PC-9 (cell line): Measurements from ENCODE around the gene ZNF580. TPM values are rescaled to one million over a fixed set of nuclear protein-coding genes. Genes with fewer than 3 reads are reported as not detected.

Experiments
- BruUV-seq: library from RNA; stranded (reverse); fragments of 400-500 nt; replicated peaks from 2 replicates; lab custom pipeline; 2021; lab: Mats Ljungman, UMichigan
- CTCF ChIA-PET: fragments of 300-600 bp; sonication (Branson Sonifier 250); formaldehyde crosslinking; loops from one replicate; lab custom pipeline; 2022; ENCODE audit warnings: antibody characterized with exemption; lab: Charles Lee
- POLR2A ChIA-PET: fragments of 300-600 bp; sonication (Branson Sonifier 250); formaldehyde crosslinking; loops from one replicate; lab custom pipeline; 2022; ENCODE audit warnings: antibody characterized with exemption; ENCODE audit not compliant: unreplicated experiment; lab: Charles Lee
- DNase-seq, 2 experiments: peaks; one replicate each; pipeline versions ENCODE4 v3.0.0 to v3.0.0-alpha.2; 2015 to 2022; ENCODE audit warnings: mixed read lengths in 1 of 2
- H2AFZ ChIP-seq: fragments of 200-600 bp; sonication (generic); 2 replicates; pipeline ENCODE4 v1.8.1; 2017; ENCODE audit warnings: antibody characterized with exemption
- H3F3A ChIP-seq: fragments of 200-600 bp; sonication (generic); 2 replicates; pipeline ENCODE4 v1.8.1; 2017; ENCODE audit warnings: antibody characterized with exemption, mild to moderate bottlenecking, low read depth; ENCODE audit not compliant: insufficient read depth
- H3K27ac ChIP-seq: fragments of 200-600 bp; sonication (generic); 2 replicates; pipeline ENCODE4 v1.6.1; 2016; ENCODE audit warnings: mixed run types
- H3K27me3 ChIP-seq: fragments of 200-600 bp; sonication (generic); 2 replicates; pipeline ENCODE4 v1.6.1; 2016; ENCODE audit warnings: low read depth, mixed run types; ENCODE audit not compliant: insufficient read depth
- H3K36me3 ChIP-seq: fragments of 200-600 bp; sonication (generic); 2 replicates; pipeline ENCODE4 v1.6.1; 2016; ENCODE audit warnings: low read depth, mixed run types
- H3K4me1 ChIP-seq: fragments of 200-600 bp; sonication (generic); replicated peaks from 2 replicates; pipeline ENCODE4 v1.6.1; 2016; ENCODE audit warnings: mixed run types; ENCODE audit not compliant: insufficient read depth
- H3K4me2 ChIP-seq: fragments of 200-600 bp; sonication (generic); 2 replicates; pipeline ENCODE4 v1.6.1; 2017; ENCODE audit warnings: mixed run types
- H3K4me3 ChIP-seq: fragments of 200-600 bp; sonication (generic); 2 replicates; pipeline ENCODE4 v1.6.1; 2016; ENCODE audit warnings: mixed run types
- H3K79me2 ChIP-seq: fragments of 200-600 bp; sonication (generic); 2 replicates; pipeline ENCODE4 v1.6.1; 2017; ENCODE audit warnings: low read depth, mixed run types
- H3K9me2 ChIP-seq: fragments of 200-600 bp; sonication (generic); 2 replicates; pipeline ENCODE4 v1.8.1; 2017; ENCODE audit warnings: mild to moderate bottlenecking; ENCODE audit not compliant: insufficient read depth
- H3K9me3 ChIP-seq: fragments of 200-600 bp; sonication (generic); 2 replicates; pipeline ENCODE4 v1.8.1; 2016; ENCODE audit warnings: low read depth; ENCODE audit not compliant: insufficient read depth
- H4K20me1 ChIP-seq: fragments of 200-600 bp; sonication (generic); 2 replicates; pipeline ENCODE4 v1.8.1; 2017; ENCODE audit not compliant: insufficient read depth
- CTCF ChIP-seq: fragments of 200-600 bp; sonication (generic); conservative IDR thresholded peaks from 2 replicates; pipeline ENCODE4 v1.6.1; 2017; ENCODE audit warnings: mixed run types, antibody characterized with exemption, mild to moderate bottlenecking, moderate library complexity
- EZH2 ChIP-seq: fragments of 200-600 bp; sonication (generic); IDR thresholded peaks from 2 replicates; pipeline ENCODE4 v1.8.0; 2017; ENCODE audit warnings: antibody characterized with exemption, low read depth
- intact Hi-C: fragments of 100-400 bp; cut with micrococcal nuclease; formaldehyde crosslinking; loops from one replicate; pipeline ENCODE4 v1.10.0; 2022; ENCODE audit not compliant: unreplicated experiment
- total RNA-seq: library from RNA; stranded (reverse); gene quantifications from 2 replicates; pipeline ENCODE4 v1.2.3, GENCODE V29; 2021

The ZNF580 gene
- total RNA-seq, 1 experiment from 2014 or later = 56.6 TPM

DNA sequence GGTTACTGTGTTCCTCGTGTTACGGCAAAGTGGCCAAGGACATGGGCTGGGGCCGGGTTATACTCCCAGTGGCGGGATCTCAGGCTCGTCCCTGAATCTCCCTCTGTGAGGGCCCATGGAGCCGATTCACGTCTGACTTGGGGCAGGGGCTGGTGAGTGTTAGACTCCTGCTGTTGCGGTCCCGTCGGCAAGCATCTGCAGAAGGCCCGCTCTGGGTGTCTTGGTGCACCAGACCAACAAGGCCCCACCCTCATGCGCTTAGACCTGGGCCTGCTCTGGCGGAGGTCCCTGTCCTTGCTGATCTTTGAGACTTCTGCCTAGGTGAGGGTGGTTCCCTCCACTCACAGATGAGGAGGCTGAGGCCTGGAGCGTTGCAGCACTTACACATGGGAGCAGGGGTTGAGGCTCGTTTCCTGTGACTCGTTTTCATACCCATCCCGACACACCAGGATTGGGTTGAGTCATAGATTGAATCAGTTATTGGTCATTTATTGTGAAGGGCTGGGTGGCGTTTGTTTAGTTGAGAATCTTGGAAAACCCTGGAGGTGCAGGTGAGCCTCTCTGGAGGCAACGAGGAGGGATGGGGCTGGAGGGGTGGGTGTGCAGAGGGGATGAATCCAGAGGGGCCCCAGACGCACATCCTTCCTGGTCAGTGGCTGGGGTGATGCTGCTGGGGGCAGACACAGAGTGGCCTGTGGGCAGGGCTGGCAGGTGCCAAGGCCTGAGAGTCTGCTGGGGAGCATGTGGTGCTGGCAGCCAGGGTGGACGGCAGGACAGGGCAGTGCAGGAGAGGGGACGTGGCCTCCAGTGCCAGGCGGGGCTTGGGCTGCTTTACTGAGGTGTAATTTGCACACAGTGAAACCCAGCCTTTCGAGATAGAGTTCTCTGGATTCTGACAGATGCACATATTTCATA, 38.8 kb downstream of the ZNF580 start:
- no peak overlapping the region for H3K4me3 ChIP-seq
- no peaks in the 10 kb centered on the region for H3K27me3 ChIP-seq
- H2AFZ ChIP-seq = no peak overlapping the region
- intact Hi-C loops = no loop called here
- peaks cover 56% of the 10 kb centered on the region for H4K20me1 ChIP-seq
- BruUV-seq = no TSS peak
- H3K4me2 ChIP-seq = no peak overlapping the region
- H3F3A ChIP-seq = peaks cover 3% of the 10 kb centered on the region; the same call in 1 of the 2 replicates
- ChIA-PET POLR2A (no interaction called here), CTCF (no interaction called here)
- no peak for DNase-seq
- peaks cover 38% of the 10 kb centered on the region for H3K36me3 ChIP-seq
- H3K79me2 ChIP-seq = peaks cover 72% of the 10 kb centered on the region
- no peaks in the 10 kb centered on the region for H3K9me3 ChIP-seq
- TF ChIP-seq CTCF (no peak), EZH2 (no peak)
- H3K4me1 ChIP-seq = peaks cover 14% of the 10 kb centered on the region
- H3K27ac ChIP-seq = no peak overlapping the region
- no peaks in the 10 kb centered on the region for H3K9me2 ChIP-seq

DNA sequence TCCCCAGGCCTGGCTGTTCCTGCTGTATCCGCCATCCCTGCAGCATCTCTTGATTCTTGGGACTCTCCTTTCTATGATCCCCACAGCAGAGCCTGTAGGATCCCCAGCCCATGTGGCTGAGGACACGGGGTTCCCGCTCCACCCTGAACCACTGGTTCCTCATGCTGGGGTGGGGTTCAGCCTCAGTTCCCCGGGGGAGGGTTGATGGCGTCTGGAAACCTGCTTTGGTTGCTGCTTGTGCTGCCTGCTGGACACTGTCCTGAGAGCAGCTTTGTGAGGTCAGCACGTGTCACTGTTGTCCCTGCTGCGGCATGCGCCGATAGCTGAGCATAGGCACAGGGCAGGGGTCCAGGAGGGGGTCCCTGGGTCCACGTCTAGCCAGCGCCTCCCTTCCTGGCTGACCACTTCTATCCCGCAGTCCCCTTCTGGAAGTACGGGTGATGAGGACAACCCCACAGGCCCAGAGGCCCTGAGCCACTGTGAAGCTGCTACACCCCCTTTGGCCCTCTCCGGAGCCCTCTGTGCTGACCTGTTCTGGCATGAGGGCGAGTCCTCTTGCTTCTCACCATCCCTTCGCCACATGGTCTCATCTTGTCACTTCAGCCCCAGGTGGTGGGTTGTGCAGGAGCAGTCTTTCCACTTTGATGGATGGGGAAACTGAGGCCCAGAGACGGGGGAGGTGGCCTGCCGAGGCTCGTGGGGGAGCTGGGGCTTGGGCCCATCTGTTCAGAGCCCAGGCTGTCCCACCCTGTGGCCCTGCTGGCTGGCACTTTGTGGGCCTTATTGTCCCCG, 39.7 kb downstream of the ZNF580 start:
- BruUV-seq = no TSS peak
- ChIA-PET POLR2A (no interaction called here), CTCF (no interaction called here)
- peaks cover 38% of the 10 kb centered on the region for H3K36me3 ChIP-seq
- no peaks in the 10 kb centered on the region for H3K9me3 ChIP-seq
- no peak overlapping the region for H3K4me3 ChIP-seq
- H3K9me2 ChIP-seq = no peaks in the 10 kb centered on the region
- no peak for TF ChIP-seq CTCF
- no peak for TF ChIP-seq EZH2
- no peaks in the 10 kb centered on the region for H3F3A ChIP-seq
- no peak for DNase-seq
- no peak overlapping the region for H3K27ac ChIP-seq
- no peak overlapping the region for H2AFZ ChIP-seq
- intact Hi-C loops = no loop called here
- H3K4me1 ChIP-seq = peaks cover 14% of the 10 kb centered on the region
- no peaks in the 10 kb centered on the region for H3K27me3 ChIP-seq
- H3K79me2 ChIP-seq = peaks cover 69% of the 10 kb centered on the region
- H3K4me2 ChIP-seq = no peak overlapping the region
- peaks cover 56% of the 10 kb centered on the region for H4K20me1 ChIP-seq

GRCh38 chr19:55681131-55682092, 40.6 kb downstream of the ZNF580 start:
- Histone ChIP-seq H3F3A (no peaks in the 10 kb centered on the region), H3K4me2 (no peak overlapping the region), H3K4me1 (peaks cover 9% of the 10 kb centered on the region), H4K20me1 (peaks cover 57% of the 10 kb centered on the region), H3K9me2 (no peaks in the 10 kb centered on the region), H3K79me2 (peaks cover 60% of the 10 kb centered on the region), H3K4me3 (no peak overlapping the region), H3K36me3 (peaks cover 43% of the 10 kb centered on the region), H3K9me3 (no peaks in the 10 kb centered on the region), H2AFZ (no peak overlapping the region), H3K27ac (no peak overlapping the region), H3K27me3 (no peaks in the 10 kb centered on the region)
- ChIA-PET CTCF (no interaction called here), POLR2A (no interaction called here)
- TF ChIP-seq CTCF (no peak), EZH2 (no peak)
- no peak for DNase-seq
- intact Hi-C loops = no loop called here
- BruUV-seq = no TSS peak
